Activated T-cell treated with anti-CD3 and anti-CD28 coated beads, Interleukin-2, amount 50 U/mL, for 24 hours (primary cell): ENCODE measurements around the gene B3GNT5.

Experiments
- DNase-seq: peaks from one replicate; pipeline ENCODE4 v3.0.0-alpha.2; 2020
- H3K27ac Mint-ChIP-seq: 2 replicates; pipeline ENCODE4 v1.8.0; 2020; ENCODE audit warnings: mild to moderate bottlenecking, mixed read lengths
- H3K27me3 Mint-ChIP-seq: 2 replicates; pipeline ENCODE4 v1.8.0; 2020; ENCODE audit warnings: mixed read lengths
- H3K36me3 Mint-ChIP-seq: 2 replicates; pipeline ENCODE4 v1.8.0; 2020; ENCODE audit warnings: low read depth, mixed read lengths
- H3K4me1 Mint-ChIP-seq: 2 replicates; pipeline ENCODE4 v1.8.0; 2020; ENCODE audit warnings: low read depth, mixed read lengths
- H3K4me3 Mint-ChIP-seq: 2 replicates; pipeline ENCODE4 v1.8.0; 2020; ENCODE audit warnings: mild to moderate bottlenecking, moderate library complexity, mixed read lengths
- H3K9me3 Mint-ChIP-seq: 2 replicates; pipeline ENCODE4 v1.8.0; 2020; ENCODE audit warnings: mixed read lengths

Gene B3GNT5

DNA sequence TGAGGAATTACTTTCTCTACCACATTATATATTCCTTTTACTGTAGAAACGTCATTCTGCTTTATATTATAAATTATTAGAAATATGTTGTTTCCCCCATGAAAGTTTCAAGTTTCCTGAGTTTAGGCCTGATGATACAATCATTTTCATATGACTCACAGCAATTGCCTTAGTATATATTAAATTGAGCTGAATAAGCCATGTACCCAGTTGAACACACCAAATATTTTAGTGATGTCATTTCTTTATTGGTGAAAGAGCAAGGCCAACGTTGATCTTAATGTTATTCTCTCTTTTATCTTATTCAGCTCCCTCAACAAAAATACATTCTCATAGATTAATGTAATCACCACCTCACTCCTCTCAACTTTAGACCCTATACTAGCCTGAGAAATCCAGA is 30.8 kb downstream of the B3GNT5 start:
- peak overlapping the region; percentile 99 for H3K27ac Mint-ChIP-seq
- no peak for DNase-seq
- no peaks in the 10 kb centered on the region for H3K27me3 Mint-ChIP-seq
- H3K4me3 Mint-ChIP-seq = no peak overlapping the region
- peaks cover 46% of the 10 kb centered on the region for H3K4me1 Mint-ChIP-seq
- peaks cover 6% of the 10 kb centered on the region for H3K36me3 Mint-ChIP-seq
- peaks cover 5% of the 10 kb centered on the region for H3K9me3 Mint-ChIP-seq

GRCh38 chr3:183284570-183284969 is 31.5 kb downstream of the B3GNT5 start:
- peaks cover 46% of the 10 kb centered on the region for H3K4me1 Mint-ChIP-seq
- peaks cover 5% of the 10 kb centered on the region for H3K9me3 Mint-ChIP-seq
- H3K4me3 Mint-ChIP-seq = no peak overlapping the region
- no peak for DNase-seq
- H3K27me3 Mint-ChIP-seq = no peaks in the 10 kb centered on the region
- H3K36me3 Mint-ChIP-seq = peaks cover 6% of the 10 kb centered on the region
- peak overlapping the region; percentile 99 for H3K27ac Mint-ChIP-seq

GRCh38 chr3:183285318-183285717 is 32.3 kb downstream of the B3GNT5 start:
- Mint-ChIP-seq H3K27ac (peak overlapping the region; percentile 99), H3K36me3 (peaks cover 6% of the 10 kb centered on the region), H3K4me3 (peak overlapping the region; percentile 72), H3K27me3 (no peaks in the 10 kb centered on the region), H3K9me3 (peaks cover 5% of the 10 kb centered on the region), H3K4me1 (peaks cover 46% of the 10 kb centered on the region)
- DNase-seq = no peak

GRCh38 chr3:183285828-183286457 is 32.9 kb downstream of the B3GNT5 start:
- no peaks in the 10 kb centered on the region for H3K27me3 Mint-ChIP-seq
- peaks cover 8% of the 10 kb centered on the region for H3K36me3 Mint-ChIP-seq
- H3K4me1 Mint-ChIP-seq = peaks cover 46% of the 10 kb centered on the region
- peak overlapping the region; percentile 72 for H3K4me3 Mint-ChIP-seq
- peak; percentile 91 for DNase-seq
- peaks cover 5% of the 10 kb centered on the region for H3K9me3 Mint-ChIP-seq
- H3K27ac Mint-ChIP-seq = peak overlapping the region; percentile 99

DNA sequence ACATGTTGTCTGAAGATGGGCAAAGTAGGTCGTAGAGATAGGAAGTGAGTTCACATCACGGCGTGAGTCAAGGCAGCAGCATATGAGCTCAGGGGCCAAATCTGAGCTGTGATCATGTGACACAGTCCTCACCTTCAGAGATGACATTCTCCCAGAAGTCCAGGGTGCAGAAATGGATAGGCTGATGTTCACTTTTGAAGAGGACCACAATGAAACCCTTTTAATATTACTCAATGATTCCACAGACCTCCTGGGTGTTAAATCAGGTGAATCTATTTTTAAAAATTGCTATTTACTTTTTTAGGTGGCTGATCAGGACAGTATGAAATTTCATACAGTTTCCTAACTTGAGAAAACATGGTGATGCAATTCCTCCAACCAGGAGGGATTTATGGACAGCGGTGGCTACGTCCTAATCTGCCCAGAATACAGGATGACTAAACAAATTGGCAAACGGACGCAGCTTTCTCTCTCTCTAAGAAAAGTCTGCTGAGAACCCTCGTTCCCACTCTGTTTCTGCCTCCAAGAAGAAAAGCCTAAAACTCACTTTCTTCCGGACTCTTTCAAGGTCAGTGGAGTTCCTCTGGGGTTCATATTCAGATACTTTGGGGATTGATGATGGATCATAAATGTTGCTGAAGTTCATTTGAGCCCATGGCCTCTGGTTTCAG is 34.4 kb downstream of the B3GNT5 start:
- peaks cover 5% of the 10 kb centered on the region for H3K9me3 Mint-ChIP-seq
- DNase-seq = no peak
- peak overlapping the region; percentile 72 for H3K4me3 Mint-ChIP-seq
- peaks cover 10% of the 10 kb centered on the region for H3K36me3 Mint-ChIP-seq
- peaks cover 48% of the 10 kb centered on the region for H3K4me1 Mint-ChIP-seq
- no peaks in the 10 kb centered on the region for H3K27me3 Mint-ChIP-seq
- H3K27ac Mint-ChIP-seq = peak overlapping the region; percentile 99

DNA sequence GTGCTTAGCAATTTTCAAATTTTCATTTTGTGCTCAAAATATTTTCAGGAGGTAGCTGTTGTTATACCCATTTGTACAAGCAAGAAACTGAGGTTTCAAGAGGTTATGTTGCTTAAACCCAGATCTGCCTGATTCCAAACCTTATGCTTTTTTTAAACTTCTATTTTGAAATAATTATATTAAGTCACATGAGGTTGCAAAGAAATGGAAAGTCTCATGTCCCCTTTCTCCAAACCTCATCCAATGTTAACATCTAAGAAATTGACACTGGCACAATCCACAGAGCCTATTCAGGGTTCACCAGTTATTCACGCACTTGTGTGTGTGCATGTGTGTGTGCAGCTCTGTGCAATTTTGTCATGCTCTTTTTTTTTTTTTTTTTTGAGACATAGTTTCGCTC is 35.1 kb downstream of the B3GNT5 start:
- peaks cover 10% of the 10 kb centered on the region for H3K36me3 Mint-ChIP-seq
- H3K4me1 Mint-ChIP-seq = peaks cover 44% of the 10 kb centered on the region
- DNase-seq = no peak
- no peak overlapping the region for H3K4me3 Mint-ChIP-seq
- H3K27ac Mint-ChIP-seq = no peak overlapping the region
- no peaks in the 10 kb centered on the region for H3K27me3 Mint-ChIP-seq
- H3K9me3 Mint-ChIP-seq = peaks cover 5% of the 10 kb centered on the region

GRCh38 chr3:183290216-183290615 is 37.2 kb downstream of the B3GNT5 start:
- H3K36me3 Mint-ChIP-seq = peaks cover 7% of the 10 kb centered on the region
- peaks cover 5% of the 10 kb centered on the region for H3K9me3 Mint-ChIP-seq
- H3K4me3 Mint-ChIP-seq = no peak overlapping the region
- DNase-seq = no peak
- no peak overlapping the region for H3K27ac Mint-ChIP-seq
- peaks cover 28% of the 10 kb centered on the region for H3K4me1 Mint-ChIP-seq
- no peaks in the 10 kb centered on the region for H3K27me3 Mint-ChIP-seq

DNA sequence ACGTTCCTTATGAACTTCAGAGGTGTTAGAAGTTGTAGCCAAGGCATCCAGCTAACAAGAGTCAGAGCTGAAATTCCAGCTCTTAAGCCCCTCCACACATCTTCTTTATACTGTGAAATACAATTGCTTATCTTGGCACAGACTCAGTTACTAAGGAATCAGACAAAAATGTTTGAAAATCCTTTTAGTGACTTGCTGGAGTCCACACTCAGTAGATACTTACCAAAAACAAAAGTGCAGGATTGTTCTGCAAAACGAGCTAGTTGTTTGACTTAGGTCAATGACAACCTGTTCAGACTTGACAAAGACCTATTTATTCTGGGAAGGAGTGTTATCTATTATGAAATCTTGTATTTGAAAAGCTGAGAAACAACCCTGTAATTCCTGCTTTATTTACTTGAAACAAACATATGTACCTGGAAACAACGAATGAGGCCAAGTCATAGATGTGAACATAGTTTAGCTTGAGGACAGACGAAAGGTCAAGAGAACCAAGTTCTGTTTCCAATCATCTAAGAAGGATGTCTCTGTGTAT is 38.5 kb downstream of the B3GNT5 start:
- Mint-ChIP-seq H3K9me3 (peaks cover 3% of the 10 kb centered on the region), H3K4me1 (peaks cover 15% of the 10 kb centered on the region), H3K27me3 (no peaks in the 10 kb centered on the region), H3K4me3 (no peak overlapping the region), H3K27ac (no peak overlapping the region), H3K36me3 (peaks cover 9% of the 10 kb centered on the region)
- no peak for DNase-seq

- no peak overlapping the region for H3K4me3 Mint-ChIP-seq
- H3K27ac Mint-ChIP-seq = no peak overlapping the region
- H3K9me3 Mint-ChIP-seq = no peaks in the 10 kb centered on the region
- peaks cover 9% of the 10 kb centered on the region for H3K36me3 Mint-ChIP-seq
- no peaks in the 10 kb centered on the region for H3K27me3 Mint-ChIP-seq
- H3K4me1 Mint-ChIP-seq = peaks cover 2% of the 10 kb centered on the region
- DNase-seq = no peak
These were observed 40.9 kb downstream of the B3GNT5 start for GRCh38 chr3:183293966-183294365.

DNA sequence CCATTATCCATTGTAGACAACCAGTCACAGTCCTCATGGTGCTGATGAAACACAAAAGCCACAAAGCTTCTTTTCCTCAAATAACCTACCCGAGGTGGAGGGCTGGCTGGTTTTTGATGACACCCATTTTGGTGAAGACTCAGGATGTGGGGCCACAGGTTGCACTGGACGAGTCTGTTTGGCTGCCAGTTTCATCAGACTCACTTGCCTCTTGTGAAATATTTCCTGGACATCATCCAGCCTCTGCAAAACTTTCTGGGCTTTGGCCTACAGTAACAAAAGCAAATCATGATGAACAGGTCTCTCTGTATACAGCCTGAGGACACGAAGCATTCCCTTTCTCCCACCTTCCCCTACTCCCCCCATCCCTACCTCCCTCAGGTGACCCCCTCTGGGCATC is 42.2 kb downstream of the B3GNT5 start:
- no peaks in the 10 kb centered on the region for H3K9me3 Mint-ChIP-seq
- no peak overlapping the region for H3K4me3 Mint-ChIP-seq
- DNase-seq = no peak
- H3K27ac Mint-ChIP-seq = no peak overlapping the region
- peaks cover 9% of the 10 kb centered on the region for H3K36me3 Mint-ChIP-seq
- H3K27me3 Mint-ChIP-seq = no peaks in the 10 kb centered on the region
- H3K4me1 Mint-ChIP-seq = peaks cover 2% of the 10 kb centered on the region

DNA sequence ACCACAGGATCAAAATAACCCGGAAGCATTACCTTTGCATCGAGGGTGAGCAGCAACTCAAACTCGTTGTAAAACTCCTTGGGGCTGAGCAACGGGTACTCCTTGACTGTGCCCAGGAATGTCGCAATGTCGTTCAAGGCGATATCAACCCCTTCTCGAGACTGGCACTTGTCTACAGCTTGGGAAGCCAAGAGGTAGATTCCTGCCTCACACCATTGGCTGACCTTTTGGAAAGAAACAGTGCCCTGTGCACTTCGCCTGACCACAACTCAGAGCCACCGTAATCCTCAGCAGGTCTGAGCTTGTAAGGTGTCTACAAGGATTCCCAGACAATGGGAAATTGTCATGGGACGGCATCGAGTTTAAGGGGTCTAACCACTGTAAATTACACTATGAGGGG is 43.9 kb downstream of the B3GNT5 start:
- Mint-ChIP-seq H3K27ac (no peak overlapping the region), H3K36me3 (peaks cover 4% of the 10 kb centered on the region), H3K9me3 (no peaks in the 10 kb centered on the region), H3K4me3 (no peak overlapping the region), H3K4me1 (peaks cover 1% of the 10 kb centered on the region), H3K27me3 (no peaks in the 10 kb centered on the region)
- DNase-seq = no peak

- H3K4me1 Mint-ChIP-seq = peaks cover 4% of the 10 kb centered on the region
- DNase-seq = no peak
- no peaks in the 10 kb centered on the region for H3K27me3 Mint-ChIP-seq
- H3K9me3 Mint-ChIP-seq = no peaks in the 10 kb centered on the region
- H3K4me3 Mint-ChIP-seq = no peak overlapping the region
- H3K36me3 Mint-ChIP-seq = peaks cover 4% of the 10 kb centered on the region
- H3K27ac Mint-ChIP-seq = no peak overlapping the region
These were observed 45.7 kb downstream of the B3GNT5 start for GRCh38 chr3:183298701-183299153.

DNA sequence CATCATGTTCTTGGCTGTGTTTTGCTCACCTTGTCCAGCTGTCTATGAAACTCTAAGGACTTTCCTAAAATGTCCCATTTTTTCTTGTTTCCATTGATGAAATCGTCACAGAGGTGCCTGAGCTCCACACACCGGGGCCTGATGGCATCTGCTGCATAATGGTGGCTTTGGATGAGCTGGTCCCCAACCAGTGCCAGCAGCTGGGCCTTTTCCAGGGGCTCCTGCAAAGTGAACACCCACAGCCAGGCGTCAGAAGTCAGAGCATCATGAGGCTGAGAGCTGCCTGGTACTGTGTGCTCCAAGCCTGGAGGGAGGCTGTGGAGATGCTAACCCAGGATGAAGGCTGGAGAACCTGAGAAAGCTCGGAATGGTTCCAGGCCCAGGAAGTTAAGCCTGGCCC is 46.9 kb downstream of the B3GNT5 start:
- H3K27ac Mint-ChIP-seq = no peak overlapping the region
- H3K27me3 Mint-ChIP-seq = no peaks in the 10 kb centered on the region
- no peaks in the 10 kb centered on the region for H3K9me3 Mint-ChIP-seq
- peaks cover 4% of the 10 kb centered on the region for H3K36me3 Mint-ChIP-seq
- no peak for DNase-seq
- H3K4me1 Mint-ChIP-seq = peaks cover 4% of the 10 kb centered on the region
- no peak overlapping the region for H3K4me3 Mint-ChIP-seq

- DNase-seq = no peak
- Mint-ChIP-seq H3K36me3 (peaks cover 4% of the 10 kb centered on the region), H3K9me3 (no peaks in the 10 kb centered on the region), H3K27ac (no peak overlapping the region), H3K4me1 (peaks cover 6% of the 10 kb centered on the region), H3K27me3 (no peaks in the 10 kb centered on the region), H3K4me3 (no peak overlapping the region)
These were observed 48.0 kb downstream of the B3GNT5 start for GRCh38 chr3:183300996-183301562.
